Stimulated activated CD4-positive, alpha-beta T cell treated with anti-CD3 and anti-CD28 coated beads, Interleukin-4, amount 100 ng/mL, for 4 hours (primary cell): ENCODE results near the gene PRPF39.
"Not testable (repeated sequence)": the region's sequence is repeated elsewhere in the genome, so short reads cannot be mapped to it uniquely, and the experiment has no call there.

Source experiments
- DNase-seq, 2 experiments: peaks; one replicate each; pipeline ENCODE4 v3.0.0-alpha.2; 2020

PRPF39 gene

DNA sequence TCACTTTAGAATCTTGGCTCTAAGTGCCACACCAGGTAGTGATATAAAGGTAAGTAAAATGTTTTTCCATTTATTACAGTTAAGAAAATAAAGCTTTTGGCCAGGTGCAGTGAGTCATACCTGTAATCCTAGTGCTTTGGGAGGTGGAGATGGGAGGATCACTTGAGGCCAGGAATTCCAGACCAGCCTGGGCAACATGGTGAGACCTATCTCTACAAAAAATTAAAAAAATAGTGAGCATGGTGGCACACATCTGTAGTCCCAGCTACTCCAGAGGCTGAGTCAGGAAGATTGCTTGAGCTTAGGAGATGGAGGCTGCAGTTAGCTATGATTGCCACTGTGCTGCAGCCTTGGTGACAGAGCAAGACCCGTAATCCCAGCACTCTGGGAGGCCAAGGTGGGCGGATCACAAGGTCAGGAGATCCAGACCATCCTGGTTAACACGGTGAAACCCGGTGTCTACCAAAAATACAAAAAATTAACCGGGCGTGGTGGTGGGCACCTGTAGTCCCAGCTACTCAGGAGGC lies 56.8 kb downstream of the PRPF39 start:
- DNase-seq: no peak

DNA sequence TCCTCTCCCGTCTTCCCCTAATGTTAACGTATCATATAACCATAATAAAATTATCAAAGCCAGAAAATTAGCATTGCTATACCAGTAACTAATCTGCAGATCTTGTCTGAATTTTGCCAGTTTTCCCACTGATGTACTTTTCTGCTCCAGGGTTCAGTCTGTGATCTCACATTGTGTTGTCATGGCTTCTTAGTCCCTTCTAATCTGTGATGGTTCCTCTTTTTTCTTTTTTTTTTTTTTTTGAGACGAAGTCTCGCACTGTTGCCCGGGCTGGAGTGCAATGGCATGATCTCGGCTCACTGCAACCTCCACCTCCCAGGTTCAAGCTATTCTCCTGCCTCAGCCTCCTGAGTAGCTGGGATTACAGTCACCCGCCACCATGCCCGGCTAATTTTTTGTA lies 58.2 kb downstream of the PRPF39 start:
- DNase-seq: not testable (repeated sequence)

DNA sequence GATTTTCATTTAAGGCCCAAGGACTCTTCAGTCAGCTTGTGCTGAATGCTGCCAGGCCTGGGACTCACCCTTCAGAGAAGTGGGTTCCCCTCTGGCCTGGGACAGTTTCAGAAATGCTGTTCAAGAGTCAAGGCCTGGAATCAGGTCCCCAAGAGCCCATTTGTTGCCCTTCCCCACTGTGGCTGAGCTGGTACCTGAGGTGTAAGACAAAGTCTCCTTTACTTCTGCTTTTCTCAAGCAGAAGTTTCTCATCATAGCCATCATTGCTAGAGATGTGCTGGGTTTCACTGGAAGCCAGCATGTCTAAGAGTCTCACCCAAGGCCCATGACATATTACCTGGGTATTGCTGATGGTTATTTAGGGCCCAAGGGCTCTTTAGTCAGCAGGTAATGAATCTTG lies 60.7 kb downstream of the PRPF39 start:
- DNase-seq: no peak

DNA sequence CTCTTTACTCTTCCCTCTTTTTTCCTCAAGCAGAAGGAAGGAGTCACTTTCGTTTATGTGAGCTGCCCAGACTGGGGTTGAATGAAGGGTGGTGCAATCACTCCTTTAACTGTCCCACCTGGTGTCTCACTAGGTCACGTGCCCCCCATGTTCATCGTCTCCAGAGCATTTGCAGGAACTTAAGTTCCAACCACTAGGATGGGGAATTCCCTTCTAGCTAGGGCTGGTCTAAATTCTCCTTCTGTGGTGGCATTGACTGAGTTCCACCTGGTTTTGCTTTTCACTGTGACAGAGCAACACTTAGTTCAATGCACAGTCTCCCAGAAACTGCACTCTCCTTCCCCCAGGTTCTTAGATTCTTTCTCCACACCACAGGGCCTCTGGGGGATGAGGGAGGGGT lies 61.3 kb downstream of the PRPF39 start:
- DNase-seq: no peak

DNA sequence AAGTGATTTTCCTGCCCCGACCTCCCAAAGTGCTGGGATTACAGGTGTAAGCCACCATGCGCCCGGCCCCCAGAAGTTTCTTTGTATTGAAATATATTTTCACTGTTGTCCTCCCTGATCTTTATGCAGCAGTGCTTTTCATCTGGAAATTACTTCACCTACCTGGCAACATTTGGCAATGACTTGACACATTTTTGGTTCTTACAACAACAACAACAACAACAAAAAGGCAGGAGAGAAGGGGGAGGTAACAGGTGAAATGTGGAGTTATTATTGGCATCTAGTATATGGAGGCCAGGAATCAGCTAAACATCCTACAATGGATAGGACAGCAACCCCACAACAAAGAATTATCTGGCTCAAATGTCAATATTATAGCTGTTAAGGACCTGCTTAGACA lies 65.7 kb downstream of the PRPF39 start:
- DNase-seq: no peak

DNA sequence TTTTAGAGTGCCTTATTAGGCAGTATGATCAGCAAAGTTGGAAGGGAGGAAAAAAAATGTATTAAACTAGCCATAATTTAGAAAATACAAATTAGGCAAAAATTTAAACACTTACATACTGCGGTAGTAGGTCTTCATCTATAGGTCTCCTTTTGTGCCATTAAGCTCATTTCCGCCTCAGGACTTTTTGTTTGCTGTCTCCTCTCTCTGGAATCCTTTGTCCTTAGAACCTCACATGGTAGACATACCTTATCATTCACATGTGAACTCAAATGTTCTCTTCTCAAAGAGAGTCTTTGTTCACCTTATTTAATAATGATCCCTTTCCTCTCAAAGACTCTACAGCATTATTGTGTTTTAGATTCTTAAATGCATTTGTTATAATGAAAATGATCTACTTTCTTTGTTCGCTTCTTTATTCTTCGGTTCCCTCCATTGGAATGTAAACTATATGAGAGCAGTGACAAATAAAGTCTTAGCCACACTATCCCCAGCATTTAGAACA lies 66.5 kb downstream of the PRPF39 start:
- DNase-seq: no peak

DNA sequence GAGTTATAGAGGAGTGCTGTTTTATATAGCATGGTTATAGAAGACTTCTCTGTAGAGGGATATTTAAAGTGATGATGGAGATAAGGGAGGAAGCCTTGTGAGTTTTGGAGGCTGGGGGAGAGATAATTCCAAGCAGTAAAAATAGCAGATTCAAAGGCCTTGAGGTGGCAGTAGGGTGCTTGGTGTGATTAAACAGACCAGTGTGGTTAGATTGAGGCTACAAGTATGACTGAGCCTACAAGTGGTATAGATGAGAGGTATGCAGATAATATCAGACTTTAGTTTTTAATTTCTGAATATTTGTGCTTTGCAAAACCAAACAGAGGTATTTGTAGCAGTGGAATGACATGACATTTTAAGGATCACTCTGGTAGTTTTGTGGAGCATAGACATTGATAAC lies 72.2 kb downstream of the PRPF39 start:
- no peak for DNase-seq
